HG02588 (cell line): ENCODE results near the gene SH2D4B.

Experiments used
- ATAC-seq: cut with Tn5 transposase; IDR thresholded peaks from one replicate; pipeline ENCODE4 v1.9.1; 2021; ENCODE audit warnings: mild to moderate bottlenecking, moderate library complexity; ENCODE audit not compliant: unreplicated experiment

Gene SH2D4B

DNA sequence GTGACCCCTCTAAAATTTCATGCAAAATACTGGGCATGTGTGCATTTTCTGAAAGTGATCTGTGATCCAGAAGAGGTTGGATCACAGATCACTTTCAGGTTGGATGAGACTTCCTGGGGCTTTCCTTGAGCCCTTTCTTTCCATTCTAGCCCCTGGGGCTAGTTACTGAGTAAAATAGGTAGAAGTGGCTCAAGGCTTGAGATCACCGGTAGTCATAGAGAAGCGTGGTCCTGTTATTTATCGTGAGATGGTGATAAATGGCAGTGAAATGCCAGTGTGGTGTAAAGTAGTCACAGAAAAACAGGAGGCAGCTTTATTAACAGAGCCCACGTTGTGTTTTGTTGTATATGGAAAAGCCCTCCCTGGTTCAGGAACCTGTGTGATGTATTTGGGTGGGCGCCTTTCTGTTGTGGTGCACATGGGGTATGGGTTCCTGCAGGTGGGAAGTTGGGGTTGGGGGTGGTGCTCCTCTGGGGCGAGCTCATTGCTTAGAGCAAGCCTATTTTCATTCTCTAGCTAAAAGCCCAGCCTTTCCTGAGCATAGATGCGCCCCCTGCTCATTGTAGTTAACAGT, 34.0 kb upstream of the SH2D4B start:
- ATAC-seq = no peak

DNA sequence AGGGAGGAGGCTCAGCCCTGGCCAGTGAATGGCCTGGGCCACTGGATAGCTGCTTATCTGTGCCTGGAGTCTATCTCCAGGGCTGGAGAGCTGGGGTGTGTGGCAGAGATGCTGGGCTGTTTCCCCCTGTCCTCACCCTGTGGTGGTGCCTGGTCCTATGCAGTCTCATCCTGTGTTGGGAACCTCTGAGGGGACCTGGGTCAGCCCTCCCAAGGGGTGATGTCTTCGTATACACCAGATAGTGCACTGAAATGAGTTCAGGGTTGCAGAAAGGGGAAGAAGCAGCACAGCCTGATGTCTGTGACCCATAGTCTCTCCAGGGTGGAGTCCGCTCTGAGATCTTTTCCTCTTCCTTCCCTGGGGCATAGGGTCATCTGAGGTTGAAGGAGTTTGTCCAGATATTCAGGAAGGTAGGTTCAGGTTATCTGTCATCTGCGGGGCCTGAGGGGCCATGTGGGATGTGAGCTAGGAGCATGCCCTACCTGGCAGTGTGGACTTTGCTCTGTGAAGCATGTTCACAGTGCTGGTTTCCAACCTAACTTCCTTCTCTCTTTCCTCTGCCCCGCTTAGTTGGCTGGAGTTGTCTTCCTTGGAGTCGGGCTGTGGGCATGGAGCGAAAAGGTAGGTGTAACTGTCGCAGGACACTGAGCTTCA, 33.4 kb upstream of the SH2D4B start:
- ATAC-seq = no peak

DNA sequence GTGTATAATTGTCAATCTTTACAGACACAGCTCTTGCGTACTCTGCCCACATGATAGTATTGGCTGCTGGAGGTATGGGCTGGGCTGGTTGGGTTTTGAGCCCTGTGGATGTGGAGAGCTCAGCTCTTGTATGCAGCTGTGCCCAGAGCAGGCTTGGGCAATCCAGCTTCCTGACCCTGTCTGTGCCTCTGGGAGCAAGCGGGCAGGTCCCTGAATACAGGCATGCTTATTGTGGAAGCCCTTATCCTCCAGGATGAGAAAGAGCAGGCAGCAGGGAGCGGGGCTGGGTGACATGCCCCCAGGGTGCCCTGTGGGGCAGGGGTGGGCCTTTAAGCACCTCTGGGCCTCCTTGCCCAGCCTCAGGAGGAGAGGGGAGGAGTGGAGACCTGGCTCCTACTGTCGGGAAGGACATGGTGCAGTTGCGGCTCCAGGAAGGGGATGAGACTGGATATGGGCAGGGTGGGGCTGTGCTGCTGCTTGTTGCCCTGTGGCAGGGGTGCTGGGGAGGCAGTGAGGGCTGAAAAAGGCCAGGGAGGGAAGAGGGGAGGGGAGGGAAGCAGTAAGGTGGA, 32.7 kb upstream of the SH2D4B start:
- ATAC-seq = no peak

DNA sequence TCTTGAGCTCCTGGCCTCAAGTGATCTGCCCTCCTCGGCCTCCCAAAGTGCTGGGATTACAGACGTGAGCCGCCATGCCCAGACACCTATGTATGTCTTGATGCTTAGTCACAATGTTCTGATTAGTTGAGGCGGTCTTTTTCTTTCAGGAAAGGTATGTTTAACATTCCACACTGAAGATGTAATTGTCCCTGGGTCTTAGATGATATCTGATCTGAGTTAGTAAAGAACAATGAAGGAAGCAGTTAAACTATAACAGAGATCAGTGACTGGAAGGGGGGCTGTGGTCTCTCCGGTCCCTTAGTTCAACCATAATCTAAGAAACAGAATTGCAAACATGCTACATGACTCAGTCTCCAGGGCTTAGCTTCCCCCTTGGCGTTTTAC, 31.5 kb upstream of the SH2D4B start:
- no peak for ATAC-seq

DNA sequence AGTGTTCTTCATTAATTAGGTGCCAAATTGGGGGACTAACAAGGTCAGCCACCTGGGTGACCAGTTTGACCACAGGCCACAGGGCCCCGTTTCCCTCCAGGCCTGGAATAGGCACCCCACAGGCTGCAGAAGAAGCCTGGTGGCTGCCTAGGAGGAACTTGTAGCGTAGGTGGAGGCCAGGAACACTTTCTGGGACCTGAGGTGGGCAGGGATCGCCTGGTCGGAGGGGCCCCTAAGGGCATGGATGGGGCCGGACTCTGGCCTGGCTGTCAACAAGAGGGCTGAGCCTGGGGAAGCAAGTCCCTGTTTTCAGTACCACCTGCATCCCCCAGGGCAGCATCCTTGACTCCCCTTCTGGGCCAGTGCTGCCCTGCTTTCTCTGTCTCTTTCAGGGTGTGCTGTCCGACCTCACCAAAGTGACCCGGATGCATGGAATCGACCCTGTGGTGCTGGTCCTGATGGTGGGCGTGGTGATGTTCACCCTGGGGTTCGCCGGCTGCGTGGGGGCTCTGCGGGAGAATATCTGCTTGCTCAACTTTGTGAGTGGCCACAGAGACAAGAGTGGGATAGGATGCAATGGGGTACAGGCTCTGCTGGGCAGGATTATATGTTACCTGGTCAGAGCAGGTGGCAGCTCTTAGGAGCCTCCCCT, 30.7 kb upstream of the SH2D4B start:
- no peak for ATAC-seq

DNA sequence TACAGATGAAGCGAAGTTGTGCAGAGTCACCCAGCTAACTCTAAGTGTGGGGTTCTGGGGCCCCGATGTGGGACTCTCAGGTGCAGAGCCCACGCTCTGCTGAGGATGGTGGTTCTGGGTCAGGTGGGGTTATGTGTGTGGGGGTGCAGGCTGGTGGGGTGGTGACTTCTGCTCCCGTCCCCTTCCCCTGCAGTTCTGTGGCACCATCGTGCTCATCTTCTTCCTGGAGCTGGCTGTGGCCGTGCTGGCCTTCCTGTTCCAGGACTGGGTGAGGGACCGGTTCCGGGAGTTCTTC, 28.6 kb upstream of the SH2D4B start:
- ATAC-seq = no peak

DNA sequence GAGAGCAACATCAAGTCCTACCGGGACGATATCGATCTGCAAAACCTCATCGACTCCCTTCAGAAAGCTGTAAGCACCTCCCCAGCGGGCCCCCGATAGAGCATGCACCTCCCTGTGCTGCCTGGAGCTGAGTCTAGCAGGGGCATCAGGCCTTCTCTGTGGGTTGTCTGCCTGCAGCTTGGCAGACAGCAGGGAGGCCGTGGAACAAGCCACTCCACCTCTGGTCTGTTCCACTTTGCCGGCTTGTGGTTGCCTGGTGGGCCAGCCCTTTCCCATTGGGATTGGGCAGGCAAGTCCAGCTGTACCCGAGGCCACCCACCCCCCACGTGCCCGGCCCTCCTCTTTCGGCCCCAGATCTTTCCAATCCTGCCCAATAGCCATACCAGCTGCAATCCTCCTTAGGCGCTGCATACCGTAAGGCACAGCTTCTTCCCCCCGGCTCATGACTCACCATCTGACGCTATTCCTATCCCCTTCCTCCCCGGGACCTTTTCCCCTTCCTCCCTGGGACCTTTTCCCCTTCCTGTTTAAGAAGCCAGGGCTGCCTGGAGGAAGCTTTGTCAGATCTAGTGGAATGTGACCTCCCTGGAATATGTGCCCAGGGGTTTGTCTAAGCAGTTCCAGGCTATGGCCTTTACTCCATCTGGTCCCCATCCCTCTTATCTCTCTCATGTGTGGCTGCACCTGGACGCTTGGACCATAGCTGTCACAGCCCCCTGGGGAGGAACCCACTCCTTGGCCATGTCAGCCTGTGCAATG, 28.1 kb upstream of the SH2D4B start:
- ATAC-seq = no peak

DNA sequence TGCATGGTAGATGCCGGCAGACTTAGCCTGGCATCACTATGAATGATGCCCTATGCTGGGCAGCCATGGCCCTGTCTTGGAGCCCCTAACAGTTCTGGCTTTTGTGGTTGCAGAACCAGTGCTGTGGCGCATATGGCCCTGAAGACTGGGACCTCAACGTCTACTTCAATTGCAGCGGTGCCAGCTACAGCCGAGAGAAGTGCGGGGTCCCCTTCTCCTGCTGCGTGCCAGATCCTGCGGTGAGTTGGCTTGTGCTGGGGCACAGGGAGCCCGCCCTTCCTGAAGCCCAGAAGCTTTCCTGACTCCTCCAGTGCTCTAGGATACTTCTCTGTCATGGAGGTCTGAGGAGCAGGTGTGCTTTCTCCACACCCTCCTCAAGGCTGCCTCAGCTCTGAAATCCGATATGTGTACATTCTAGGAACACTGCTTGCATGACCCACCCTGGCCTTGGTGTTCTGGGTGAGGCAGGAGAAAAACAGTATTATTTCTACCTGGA, 25.6 kb upstream of the SH2D4B start:
- no peak for ATAC-seq

DNA sequence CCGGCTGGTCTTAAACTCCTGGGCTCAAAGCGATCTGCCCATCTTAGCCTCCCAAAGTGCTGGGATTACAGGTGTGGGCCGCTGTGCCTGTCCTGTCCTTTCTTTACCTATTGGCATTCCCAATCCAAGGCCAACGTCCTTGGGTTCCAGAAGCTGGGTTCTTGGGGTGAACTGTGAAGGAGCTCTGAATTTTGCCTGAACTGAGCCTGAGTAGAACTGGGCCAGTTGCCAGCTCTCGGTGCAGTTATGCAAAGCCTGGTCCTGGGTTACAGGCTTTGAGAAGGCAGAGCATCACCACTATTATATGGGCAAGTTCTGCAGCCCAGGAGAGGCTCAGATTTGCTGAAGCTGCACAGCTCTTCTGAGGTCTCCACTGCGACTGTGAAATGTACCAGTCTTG, 24.6 kb upstream of the SH2D4B start:
- no peak for ATAC-seq

DNA sequence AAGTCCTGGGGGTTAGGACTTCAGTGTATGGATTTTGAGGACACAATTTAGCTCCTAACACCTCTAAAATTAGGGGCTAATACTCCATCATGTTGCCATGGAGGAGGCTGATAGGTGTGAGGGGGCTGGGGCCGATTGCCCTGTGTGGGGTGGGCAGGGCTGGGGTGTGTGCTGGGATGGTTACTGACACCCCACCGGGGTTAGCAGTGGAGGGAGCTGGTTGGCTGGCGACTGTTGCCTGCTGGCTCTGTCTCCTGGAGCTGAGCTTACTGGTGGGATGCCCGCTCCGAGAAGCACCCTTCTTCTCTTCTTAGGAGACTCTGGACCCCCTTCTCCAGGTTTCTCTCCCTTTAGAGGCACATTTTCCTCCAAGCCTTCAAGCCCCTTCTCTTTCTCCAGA, 22.2 kb upstream of the SH2D4B start:
- ATAC-seq = no peak

DNA sequence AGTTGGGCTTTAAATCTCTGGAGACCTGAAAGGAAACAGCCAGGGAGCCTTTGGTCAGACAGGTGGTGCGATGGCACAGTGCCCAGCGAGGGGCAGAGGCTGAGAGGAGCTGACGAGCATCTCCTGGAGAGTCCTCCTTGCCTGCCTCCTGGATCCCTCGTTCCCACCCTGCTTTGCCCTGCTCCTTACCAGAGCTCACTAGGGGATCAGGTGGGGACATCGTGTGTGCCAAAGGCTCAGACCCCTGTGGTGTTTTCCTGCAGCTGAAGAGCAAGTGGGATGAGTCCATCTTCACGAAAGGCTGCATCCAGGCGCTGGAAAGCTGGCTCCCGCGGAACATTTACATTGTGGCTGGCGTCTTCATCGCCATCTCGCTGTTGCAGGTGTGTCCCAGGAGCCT, 21.8 kb upstream of the SH2D4B start:
- no peak for ATAC-seq

DNA sequence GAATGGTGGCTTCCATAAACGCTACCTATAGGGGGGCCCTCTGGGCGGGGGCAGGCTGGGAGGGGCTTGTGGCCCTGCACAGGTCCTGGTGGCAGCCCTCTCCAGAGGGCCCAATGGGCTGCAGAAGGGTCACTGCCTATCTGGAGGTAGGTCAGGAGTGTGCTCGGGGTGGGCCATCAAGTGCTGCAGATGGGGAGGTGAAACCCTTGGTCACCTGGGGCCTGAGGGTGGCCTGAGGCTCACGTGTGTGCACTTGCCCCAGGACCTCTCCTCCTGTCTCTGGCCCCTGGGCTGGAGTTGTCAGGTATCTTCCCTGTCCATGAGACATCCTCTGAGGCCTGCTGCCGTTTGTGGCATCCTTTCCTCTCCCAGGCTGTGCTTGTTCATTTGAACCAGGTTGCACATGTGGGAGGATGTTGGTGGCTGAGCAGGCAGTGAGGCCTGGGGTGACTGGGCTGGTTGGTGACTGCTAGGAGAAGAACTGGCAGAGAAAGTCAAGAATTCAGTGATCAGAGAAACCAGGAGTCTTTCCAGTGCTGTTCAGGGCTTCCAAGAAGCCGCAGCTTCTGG, 21.1 kb upstream of the SH2D4B start:
- no peak for ATAC-seq

DNA sequence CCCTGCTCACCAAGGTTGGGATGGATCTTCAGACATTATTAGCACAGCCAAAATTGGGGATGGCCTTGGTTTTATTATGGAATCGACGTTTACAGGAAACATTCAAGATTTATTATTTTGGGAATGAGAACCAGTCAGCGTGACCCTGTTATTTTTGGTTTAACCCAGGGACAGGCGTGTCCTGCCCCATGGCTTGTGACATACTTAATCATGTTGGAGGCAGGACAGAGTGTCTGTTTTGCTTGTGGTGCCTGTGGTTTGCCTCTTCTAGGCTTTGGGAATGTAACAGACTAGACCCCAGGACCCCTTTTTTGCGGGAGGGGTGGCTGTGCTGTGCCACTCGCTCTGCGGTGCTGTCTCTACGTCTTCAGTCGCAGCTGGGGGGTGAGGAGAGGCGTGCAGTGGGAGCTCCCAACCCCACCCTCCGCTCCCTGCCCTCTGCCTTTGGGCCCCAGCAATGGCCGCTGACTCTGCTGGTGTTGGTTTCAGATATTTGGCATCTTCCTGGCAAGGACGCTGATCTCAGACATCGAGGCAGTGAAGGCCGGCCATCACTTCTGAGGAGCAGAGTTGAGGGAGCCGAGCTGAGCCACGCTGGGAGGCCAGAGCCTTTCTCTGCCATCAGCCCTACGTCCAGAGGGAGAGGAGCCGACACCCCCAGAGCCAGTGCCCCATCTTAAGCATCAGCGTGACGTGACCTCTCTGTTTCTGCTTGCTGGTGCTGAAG, 20.1 kb upstream of the SH2D4B start:
- no peak for ATAC-seq

DNA sequence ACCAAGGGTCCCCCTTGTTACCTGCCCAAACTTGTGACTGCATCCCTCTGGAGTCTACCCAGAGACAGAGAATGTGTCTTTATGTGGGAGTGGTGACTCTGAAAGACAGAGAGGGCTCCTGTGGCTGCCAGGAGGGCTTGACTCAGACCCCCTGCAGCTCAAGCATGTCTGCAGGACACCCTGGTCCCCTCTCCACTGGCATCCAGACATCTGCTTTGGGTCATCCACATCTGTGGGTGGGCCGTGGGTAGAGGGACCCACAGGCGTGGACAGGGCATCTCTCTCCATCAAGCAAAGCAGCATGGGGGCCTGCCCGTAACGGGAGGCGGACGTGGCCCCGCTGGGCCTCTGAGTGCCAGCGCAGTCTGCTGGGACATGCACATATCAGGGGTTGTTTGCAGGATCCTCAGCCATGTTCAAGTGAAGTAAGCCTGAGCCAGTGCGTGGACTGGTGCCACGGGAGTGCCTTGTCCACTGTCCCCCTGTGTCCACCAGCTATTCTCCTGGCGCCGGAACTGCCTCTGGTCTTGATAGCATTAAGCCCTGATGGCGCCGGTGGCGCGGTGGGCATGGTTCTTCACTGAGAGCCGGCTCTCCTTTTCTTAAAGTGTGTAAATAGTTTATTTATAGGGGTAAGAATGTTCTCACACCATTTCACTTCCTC, 19.4 kb upstream of the SH2D4B start:
- ATAC-seq = no peak

DNA sequence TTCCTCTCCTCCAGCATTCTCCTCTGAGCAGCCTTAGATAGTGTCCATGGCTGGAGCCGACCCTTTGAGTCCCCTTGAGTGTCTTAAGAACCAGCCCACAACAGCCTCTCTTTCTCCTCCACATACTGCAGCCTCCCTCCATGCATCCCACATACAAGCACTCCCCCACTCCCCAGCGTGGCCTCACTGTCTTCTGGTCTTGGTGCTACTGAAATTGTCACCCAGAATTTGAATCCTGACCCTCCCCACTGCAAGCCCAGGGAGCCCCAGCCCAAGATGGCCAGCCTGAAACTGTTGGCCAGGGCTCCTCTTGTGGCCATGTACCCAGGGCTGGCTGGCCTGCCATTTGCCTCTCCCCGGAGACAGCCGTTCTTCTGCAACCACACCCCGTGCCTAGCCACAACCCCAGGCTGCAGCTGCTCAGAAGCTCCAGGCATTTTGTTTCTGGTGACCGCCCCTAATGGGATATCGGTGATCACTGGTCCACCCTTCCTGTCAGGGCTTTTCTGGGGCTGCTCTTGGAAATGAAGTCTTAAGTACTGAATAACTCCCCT, 18.8 kb upstream of the SH2D4B start:
- no peak for ATAC-seq

DNA sequence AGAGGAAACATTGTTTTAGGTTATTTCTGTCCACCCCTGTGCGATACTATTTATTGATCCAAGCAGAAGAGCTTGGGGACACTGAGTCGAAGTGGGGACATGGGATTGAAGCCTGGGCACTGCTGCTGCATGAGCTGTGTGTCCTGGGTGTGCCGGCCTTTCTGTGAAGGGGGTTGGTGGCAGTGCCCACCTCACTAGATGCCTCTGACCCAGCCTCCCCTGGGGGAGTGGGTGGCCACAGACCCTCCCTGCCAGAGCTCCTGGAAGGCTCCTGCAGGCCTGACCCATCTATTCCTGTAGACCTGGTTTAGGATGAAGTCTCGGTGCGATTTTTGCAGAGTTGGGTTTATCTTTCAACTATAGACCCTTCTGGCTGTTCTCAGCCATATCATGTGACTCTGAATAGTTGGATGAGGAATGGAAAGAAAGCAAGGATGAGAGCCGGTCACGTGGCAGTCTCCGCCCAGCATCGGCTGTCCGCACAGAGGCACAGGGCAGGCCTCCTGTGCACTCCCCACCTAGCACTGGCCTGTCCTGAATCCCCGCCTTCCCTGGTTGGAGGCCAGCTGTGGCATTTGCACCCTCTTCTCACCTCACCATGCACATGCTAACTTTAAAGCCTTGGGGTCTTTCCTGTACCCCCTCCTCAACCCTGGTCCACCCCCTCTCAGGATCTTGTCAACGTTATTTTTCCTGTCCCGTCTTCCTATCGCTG, 17.6 kb upstream of the SH2D4B start:
- no peak for ATAC-seq

DNA sequence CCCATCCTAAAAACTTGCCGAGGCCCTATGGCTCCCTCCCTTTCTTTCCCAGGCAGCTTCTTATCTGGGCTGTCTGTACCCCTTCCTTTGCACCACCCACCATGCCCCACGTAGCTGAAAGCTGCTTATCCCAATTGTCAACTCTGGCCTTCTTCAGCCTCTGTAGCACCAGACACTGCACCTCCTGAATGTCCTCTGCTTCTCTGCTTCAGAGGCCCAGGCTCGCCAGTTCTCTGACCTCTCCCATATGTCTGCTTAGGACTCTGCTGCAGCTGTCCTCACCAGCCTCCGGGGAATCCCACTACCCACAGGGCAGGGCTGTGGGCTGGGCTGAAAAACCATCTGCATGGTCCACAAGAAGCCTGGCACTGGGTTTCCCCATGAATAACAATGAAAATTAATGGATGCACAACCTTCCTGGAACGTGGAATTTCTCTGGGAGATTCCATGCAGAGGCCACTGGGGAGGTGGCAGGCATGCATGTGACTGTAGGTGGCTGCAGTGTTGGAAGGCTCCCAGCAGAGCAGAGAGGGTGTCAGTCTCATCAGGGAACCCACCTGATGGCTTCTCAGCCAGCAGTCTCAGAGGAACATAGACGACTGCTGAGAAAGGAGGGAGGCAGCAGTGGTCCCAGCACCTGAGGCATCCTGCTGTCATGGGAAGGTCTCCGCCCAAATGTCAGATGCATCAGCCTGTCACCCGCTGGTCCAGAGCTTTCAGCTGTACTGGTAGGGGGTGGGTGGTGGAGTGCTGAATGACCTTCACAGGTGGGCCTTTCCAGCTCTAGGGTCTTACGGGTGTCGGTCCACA, 16.8 kb upstream of the SH2D4B start:
- no peak for ATAC-seq

DNA sequence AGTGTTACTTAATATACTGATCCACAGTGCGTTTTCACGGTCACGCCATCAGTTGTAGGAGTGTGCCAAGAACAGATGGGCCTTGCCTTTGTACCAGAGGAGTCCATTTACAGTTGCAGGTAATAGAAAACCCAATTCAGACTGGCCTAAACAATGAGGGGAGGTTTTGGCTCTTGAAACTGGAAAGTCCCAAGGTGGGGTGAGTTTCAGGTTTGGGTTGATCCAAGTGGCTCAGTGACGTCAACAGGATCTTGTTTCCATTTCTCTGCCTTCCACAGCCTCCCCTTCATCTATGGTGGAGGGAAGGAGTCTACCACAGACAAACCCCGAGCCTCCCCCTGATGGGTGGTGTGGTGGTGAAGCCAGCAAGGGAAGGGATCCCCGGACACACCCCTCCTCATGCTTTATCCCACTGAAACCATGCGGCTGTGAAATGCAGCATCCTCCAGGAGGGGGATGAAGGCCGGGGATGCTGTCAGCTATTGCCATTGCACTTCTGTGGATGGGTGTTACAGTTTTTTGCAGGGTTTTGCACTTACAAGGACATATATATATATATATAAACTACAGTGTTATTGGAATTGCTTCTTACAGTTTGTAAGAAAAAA, 14.8 kb upstream of the SH2D4B start:
- no peak for ATAC-seq
